Right renal cortex interstitium (tissue), 3 donors: ENCODE data around the gene TMEM134. TPM values are rescaled to one million over a fixed set of nuclear protein-coding genes. Genes with fewer than 3 reads are reported as not detected.
A peak's percentile ranks its signal among the peaks of the same experiment; 100 is the strongest.
"Not testable (repeated sequence)": the region's sequence is repeated elsewhere in the genome, so short reads cannot be mapped to it uniquely, and the experiment has no call there.

ENCODE experiments used
- DNase-seq, 3 donors: peaks; one replicate each; pipeline ENCODE4 v3.0.0-alpha.2; 2013; ENCODE audit warnings: low read depth in 3 of 3, low spot score in 2 of 3
- polyA plus RNA-seq, 3 donors: library from polyadenylated mRNA; unstranded; fragments of 120-200 nt; gene quantifications; one replicate each; pipeline ENCODE4 v1.2.1, GENCODE V29; 2013; ENCODE audit not compliant: insufficient read length in 3 of 3

TMEM134 gene
- polyA plus RNA-seq, 3 donors: 36.0 to 45.1 (median 42.7) TPM

- DNase-seq: peak; percentile 94 to 96 (median 95)
Observed at GRCh38 chr11:67428052-67429001, 40.7 kb downstream of the TMEM134 start, which contains the start of gene RPS6KB2. RPS6KB2 (plus strand) TSS chr11:67428494; CDS start chr11:67428546, 52 bp downstream.

- DNase-seq: not testable (repeated sequence)
Observed at GRCh38 chr11:67427364-67427859, 41.6 kb downstream of the TMEM134 start.

GRCh38 chr11:67423891-67424613 is 45.0 kb downstream of the TMEM134 start:
- no peak for DNase-seq

GRCh38 chr11:67423466-67423865 is 45.6 kb downstream of the TMEM134 start:
- DNase-seq: no peak

- no peak for DNase-seq
Observed at GRCh38 chr11:67422891-67423290, 46.2 kb downstream of the TMEM134 start.

GRCh38 chr11:67421430-67422031 is 47.5 kb downstream of the TMEM134 start:
- DNase-seq: no peak

- DNase-seq: peak; percentile 66 to 88 (median 87)
Observed at GRCh38 chr11:67420646-67421429, 48.2 kb downstream of the TMEM134 start.

- no peak for DNase-seq
Observed at GRCh38 chr11:67420147-67420645, 48.9 kb downstream of the TMEM134 start.

GRCh38 chr11:67419325-67420049 is 49.6 kb downstream of the TMEM134 start:
- no peak for DNase-seq

GRCh38 chr11:67418476-67419281 is 50.4 kb downstream of the TMEM134 start:
- DNase-seq: no peak

GRCh38 chr11:67417425-67417824 is 51.6 kb downstream of the TMEM134 start:
- DNase-seq: no peak

- DNase-seq: no peak
Observed at GRCh38 chr11:67416416-67417335, 52.4 kb downstream of the TMEM134 start.

GRCh38 chr11:67415501-67416304 is 53.3 kb downstream of the TMEM134 start, which contains the start of gene CARNS1:
CARNS1 (plus strand) TSS chr11:67415678; CDS start chr11:67416200, 522 bp downstream.
- no peak for DNase-seq

GRCh38 chr11:67413266-67413849 is 55.7 kb downstream of the TMEM134 start:
- DNase-seq: no peak

- DNase-seq: no peak
Observed at GRCh38 chr11:67412495-67413179, 56.4 kb downstream of the TMEM134 start.
